ENCODE measurements around the gene PIEZO2.

Gene PIEZO2

DNA sequence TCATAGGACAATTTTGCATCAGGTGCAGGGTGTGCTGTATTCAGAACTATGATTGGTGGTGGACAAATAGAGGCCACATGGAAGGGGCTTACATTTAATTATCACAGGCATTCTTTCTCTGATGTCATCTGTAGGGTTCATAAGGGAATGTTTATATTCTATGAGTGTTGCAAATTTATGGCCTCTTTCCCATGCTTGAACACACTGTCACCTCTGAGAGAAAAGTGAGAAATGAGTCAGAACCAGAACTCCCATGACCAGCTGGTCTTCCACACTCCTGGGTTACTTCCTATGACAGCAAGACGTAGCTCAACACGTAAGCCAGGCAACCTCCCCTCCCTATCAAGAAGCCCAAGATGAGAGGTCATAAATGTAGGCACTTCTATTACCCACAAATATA is 310.8 kb downstream of the PIEZO2 start:
- no peak overlapping the region for H3K27ac ChIP-seq (ENCODE audit: poor library complexity, severe bottlenecking)

GRCh38 chr18:10834128-10834815 is 315.1 kb downstream of the PIEZO2 start:
- ATAC-seq (ENCODE audit: low read depth) = no peak
- Histone ChIP-seq H3K27me3 (ENCODE audit: insufficient read depth, poor library complexity, severe bottlenecking) (peaks cover 6% of the 10 kb centered on the region), H3K27ac (ENCODE audit: poor library complexity, severe bottlenecking) (no peak overlapping the region), H3K4me1 (ENCODE audit: insufficient read depth, poor library complexity, severe bottlenecking) (no peaks in the 10 kb centered on the region), H3K4me3 (ENCODE audit: severe bottlenecking) (no peak overlapping the region), H3K36me3 (ENCODE audit: low read depth) (no peaks in the 10 kb centered on the region), H3K9me3 (ENCODE audit: severe bottlenecking) (no peaks in the 10 kb centered on the region)
- DNase-seq (ENCODE audit: low spot score) = no peak
- no peak for TF ChIP-seq CTCF (IDR thresholded peaks at IDR 0.05; ENCODE audit: poor library complexity, severe bottlenecking)

More for the DNA sequence above, 310.8 kb downstream of the PIEZO2 start:
- Histone ChIP-seq H3K36me3 (ENCODE audit: low read depth) (no peaks in the 10 kb centered on the region), H3K9me3 (ENCODE audit: severe bottlenecking) (no peaks in the 10 kb centered on the region), H3K4me1 (ENCODE audit: insufficient read depth, poor library complexity, severe bottlenecking) (no peaks in the 10 kb centered on the region), H3K27me3 (ENCODE audit: insufficient read depth, poor library complexity, severe bottlenecking) (no peaks in the 10 kb centered on the region), H3K4me3 (ENCODE audit: severe bottlenecking) (no peak overlapping the region)
- no peak for ATAC-seq (ENCODE audit: low read depth)
- no peak for DNase-seq (ENCODE audit: low spot score)
- no peak for TF ChIP-seq CTCF (IDR thresholded peaks at IDR 0.05; ENCODE audit: poor library complexity, severe bottlenecking)

- no peak for TF ChIP-seq CTCF (IDR thresholded peaks at IDR 0.05; ENCODE audit: poor library complexity, severe bottlenecking)
- Histone ChIP-seq H3K4me1 (ENCODE audit: insufficient read depth, poor library complexity, severe bottlenecking) (no peaks in the 10 kb centered on the region), H3K27me3 (ENCODE audit: insufficient read depth, poor library complexity, severe bottlenecking) (peaks cover 6% of the 10 kb centered on the region), H3K9me3 (ENCODE audit: severe bottlenecking) (no peaks in the 10 kb centered on the region), H3K27ac (ENCODE audit: poor library complexity, severe bottlenecking) (no peak overlapping the region), H3K36me3 (ENCODE audit: low read depth) (no peaks in the 10 kb centered on the region), H3K4me3 (ENCODE audit: severe bottlenecking) (no peak overlapping the region)
- ATAC-seq (ENCODE audit: low read depth) (no peak), DNase-seq (ENCODE audit: low spot score) (no peak)
Observed at GRCh38 chr18:10833656-10834055, 315.7 kb downstream of the PIEZO2 start.

- Histone ChIP-seq H3K9me3 (ENCODE audit: severe bottlenecking) (no peaks in the 10 kb centered on the region), H3K4me3 (ENCODE audit: severe bottlenecking) (no peak overlapping the region), H3K27me3 (ENCODE audit: insufficient read depth, poor library complexity, severe bottlenecking) (peaks cover 22% of the 10 kb centered on the region), H3K36me3 (ENCODE audit: low read depth) (no peaks in the 10 kb centered on the region), H3K27ac (ENCODE audit: poor library complexity, severe bottlenecking) (no peak overlapping the region), H3K4me1 (ENCODE audit: insufficient read depth, poor library complexity, severe bottlenecking) (no peaks in the 10 kb centered on the region)
- no peak for ATAC-seq (ENCODE audit: low read depth)
- DNase-seq (ENCODE audit: low spot score) = no peak
- TF ChIP-seq CTCF (IDR thresholded peaks at IDR 0.05; ENCODE audit: poor library complexity, severe bottlenecking) = no peak
Observed at GRCh38 chr18:10826400-10826799, 323.0 kb downstream of the PIEZO2 start.

GRCh38 chr18:10822456-10822855 is 326.9 kb downstream of the PIEZO2 start:
- no peaks in the 10 kb centered on the region for H3K36me3 ChIP-seq (ENCODE audit: low read depth)
- H3K4me3 ChIP-seq (ENCODE audit: severe bottlenecking) = no peak overlapping the region
- no peak for TF ChIP-seq CTCF (IDR thresholded peaks at IDR 0.05; ENCODE audit: poor library complexity, severe bottlenecking)
- no peak overlapping the region for H3K27ac ChIP-seq (ENCODE audit: poor library complexity, severe bottlenecking)
- ATAC-seq (ENCODE audit: low read depth) = no peak
- H3K9me3 ChIP-seq (ENCODE audit: severe bottlenecking) = no peaks in the 10 kb centered on the region
- no peaks in the 10 kb centered on the region for H3K4me1 ChIP-seq (ENCODE audit: insufficient read depth, poor library complexity, severe bottlenecking)
- H3K27me3 ChIP-seq (ENCODE audit: insufficient read depth, poor library complexity, severe bottlenecking) = peaks cover 16% of the 10 kb centered on the region
- DNase-seq (ENCODE audit: low spot score) = no peak

Measured in RWPE2 (cell line).